Measurements from ENCODE around the gene USP30.
"Not testable (repeated sequence)": the region's sequence is repeated elsewhere in the genome, so short reads cannot be mapped to it uniquely, and the experiment has no call there.

USP30 gene

GRCh38 chr12:109033239-109034196, 18.9 kb upstream of the USP30 start:
- no peak for TF ChIP-seq CTCF (conservative IDR thresholded peaks at IDR 0.05; ENCODE audit: low read depth, low read length)
- no peak for DNase-seq (ENCODE audit: low read depth)
- H3K4me3 ChIP-seq (ENCODE audit: low read length), result no peak overlapping the region

GRCh38 chr12:109036975-109037374, 15.4 kb upstream of the USP30 start:
- H3K4me3 ChIP-seq (ENCODE audit: low read length), result no peak overlapping the region
- TF ChIP-seq CTCF (conservative IDR thresholded peaks at IDR 0.05; ENCODE audit: low read depth, low read length), result no peak
- DNase-seq (ENCODE audit: low read depth), result no peak

GRCh38 chr12:109044241-109044640, 8.1 kb upstream of the USP30 start:
- no peak overlapping the region for H3K4me3 ChIP-seq (ENCODE audit: low read length)
- no peak for DNase-seq (ENCODE audit: low read depth)
- no peak for TF ChIP-seq CTCF (conservative IDR thresholded peaks at IDR 0.05; ENCODE audit: low read depth, low read length)

- no peak for TF ChIP-seq CTCF (conservative IDR thresholded peaks at IDR 0.05; ENCODE audit: low read depth, low read length)
- H3K4me3 ChIP-seq (ENCODE audit: low read length), result no peak overlapping the region
- DNase-seq (ENCODE audit: low read depth), result no peak
These were observed 5.1 kb upstream of the USP30 start for GRCh38 chr12:109047081-109047805.

- not testable (repeated sequence) for DNase-seq (ENCODE audit: low read depth); H3K4me3 ChIP-seq (ENCODE audit: low read length)
These were observed 3.7 kb upstream of the USP30 start for GRCh38 chr12:109048706-109049105.

- not testable (repeated sequence) for H3K4me3 ChIP-seq (ENCODE audit: low read length); DNase-seq (ENCODE audit: low read depth)
These were observed 2.6 kb upstream of the USP30 start for GRCh38 chr12:109049794-109050193.

- no peak for TF ChIP-seq CTCF (conservative IDR thresholded peaks at IDR 0.05; ENCODE audit: low read depth, low read length)
- peak overlapping the region; percentile 93 for H3K4me3 ChIP-seq (ENCODE audit: low read length)
- DNase-seq (ENCODE audit: low read depth), result no peak
These were observed 321 bp upstream of the USP30 start for GRCh38 chr12:109052097-109052413.

Data from retinal pigment epithelial cell (primary cell).